ENCODE data around the gene FBXO9. TPM values are rescaled to one million over a fixed set of nuclear protein-coding genes. Genes with fewer than 3 reads are reported as not detected.

FBXO9 gene
- total and polyA plus RNA-seq, 2 of the 8 experiments (the other 6 are each of a cell fraction or from before 2014, with no cell fraction given), result 41.3 to 50.9 TPM

- TF ChIP-seq CHD7 (IDR thresholded peaks at IDR 0.05; ENCODE audit: insufficient replicate concordance, low read length) (no peak), HDAC6 (IDR thresholded peaks at IDR 0.05; ENCODE audit: low read depth, low read length) (no peak), HDAC2 (IDR thresholded peaks at IDR 0.05; ENCODE audit: borderline replicate concordance in 1 of 2, low read depth in 2 of 2, low read length in 2 of 2) (no peak), TEAD4 (IDR thresholded peaks at IDR 0.05; ENCODE audit: low read depth, low read length) (no peak), FOSL1 (IDR thresholded peaks at IDR 0.05; ENCODE audit: insufficient read depth, low read depth, low read length) (no peak), BACH1 (IDR thresholded peaks at IDR 0.05; ENCODE audit: low read length) (no peak), SIN3A (conservative IDR thresholded peaks at IDR 0.05 in 1 of 2, IDR thresholded peaks at IDR 0.05 in 1 of 2; ENCODE audit: low read depth in 1 of 2, low read length in 2 of 2) (no peak), EZH2 (IDR thresholded peaks at IDR 0.05; ENCODE audit: low read depth, low read length, severe bottlenecking) (no peak), NANOG (IDR thresholded peaks at IDR 0.05; ENCODE audit: insufficient read depth, low read depth, low read length, poor library complexity, severe bottlenecking) (no peak)
Measured at GRCh38 chr6:53058388-53059195, 6.6 kb upstream of the FBXO9 start (continued).
